Measurements from ENCODE around the gene PAPLN.

Gene PAPLN

GRCh38 chr14:73277376-73277775 is 40.1 kb downstream of the PAPLN start:
- H3K9me3 ChIP-seq (ENCODE audit: insufficient read depth, low read depth, low read length), result no peaks in the 10 kb centered on the region
- H4K20me1 ChIP-seq (ENCODE audit: insufficient read depth, low read length, poor library complexity, severe bottlenecking), result no peaks in the 10 kb centered on the region
- peaks cover 68% of the 10 kb centered on the region; the same call in 1 of the 2 replicates for H3K36me3 ChIP-seq (ENCODE audit: insufficient read depth, low read length)
- H2AFZ ChIP-seq (ENCODE audit: low read length), result no peak overlapping the region
- no peak for TF ChIP-seq EZH2phosphoT487 (IDR thresholded peaks at IDR 0.05; ENCODE audit: borderline replicate concordance)
- no peak for TF ChIP-seq CTCF (conservative IDR thresholded peaks at IDR 0.05; ENCODE audit: low read length)
- H3K4me3 ChIP-seq (ENCODE audit: low read length, poor library complexity, severe bottlenecking), result no peak overlapping the region
- H3K4me1 ChIP-seq (ENCODE audit: insufficient read depth, low read length, poor library complexity, severe bottlenecking), result peaks cover 6% of the 10 kb centered on the region
- no peak overlapping the region for H3K4me2 ChIP-seq (ENCODE audit: low read depth, low read length, poor library complexity, severe bottlenecking)
- H3F3A ChIP-seq (ENCODE audit: low read depth), result no peaks in the 10 kb centered on the region
- H3K9me2 ChIP-seq (replicated peaks; ENCODE audit: low read depth, low read length), result no peaks in the 10 kb centered on the region
- H3K9ac ChIP-seq (ENCODE audit: low read depth, low read length, poor library complexity, severe bottlenecking), result no peak overlapping the region
- no peaks in the 10 kb centered on the region for H3K27me3 ChIP-seq (ENCODE audit: insufficient read depth, low read length, poor library complexity, severe bottlenecking)
- no peaks in the 10 kb centered on the region for H3K79me2 ChIP-seq (ENCODE audit: insufficient read depth, low read length)

GRCh38 chr14:73280903-73281302 is 43.6 kb downstream of the PAPLN start:
- Histone ChIP-seq H2AFZ (ENCODE audit: low read length) (no peak overlapping the region), H3K4me2 (ENCODE audit: low read depth, low read length, poor library complexity, severe bottlenecking) (no peak overlapping the region), H3K9me2 (replicated peaks; ENCODE audit: low read depth, low read length) (no peaks in the 10 kb centered on the region), H3K4me1 (ENCODE audit: insufficient read depth, low read length, poor library complexity, severe bottlenecking) (peaks cover 6% of the 10 kb centered on the region), H3K36me3 (ENCODE audit: insufficient read depth, low read length) (peaks cover 76% of the 10 kb centered on the region; the same call in 1 of the 2 replicates), H3K4me3 (ENCODE audit: low read length, poor library complexity, severe bottlenecking) (no peak overlapping the region), H3K9ac (ENCODE audit: low read depth, low read length, poor library complexity, severe bottlenecking) (no peak overlapping the region), H3K27me3 (ENCODE audit: insufficient read depth, low read length, poor library complexity, severe bottlenecking) (no peaks in the 10 kb centered on the region), H3K79me2 (ENCODE audit: insufficient read depth, low read length) (no peaks in the 10 kb centered on the region), H3F3A (ENCODE audit: low read depth) (no peaks in the 10 kb centered on the region), H3K9me3 (ENCODE audit: insufficient read depth, low read depth, low read length) (no peaks in the 10 kb centered on the region), H4K20me1 (ENCODE audit: insufficient read depth, low read length, poor library complexity, severe bottlenecking) (no peaks in the 10 kb centered on the region)
- no peak for TF ChIP-seq EZH2phosphoT487 (IDR thresholded peaks at IDR 0.05; ENCODE audit: borderline replicate concordance)
- TF ChIP-seq CTCF (conservative IDR thresholded peaks at IDR 0.05; ENCODE audit: low read length), result no peak

- TF ChIP-seq EZH2phosphoT487 (IDR thresholded peaks at IDR 0.05; ENCODE audit: borderline replicate concordance), result no peak
- TF ChIP-seq CTCF (conservative IDR thresholded peaks at IDR 0.05; ENCODE audit: low read length), result no peak
- Histone ChIP-seq H3K27me3 (ENCODE audit: insufficient read depth, low read length, poor library complexity, severe bottlenecking) (no peaks in the 10 kb centered on the region), H3K9ac (ENCODE audit: low read depth, low read length, poor library complexity, severe bottlenecking) (no peak overlapping the region), H3F3A (ENCODE audit: low read depth) (no peaks in the 10 kb centered on the region), H3K4me2 (ENCODE audit: low read depth, low read length, poor library complexity, severe bottlenecking) (no peak overlapping the region), H3K4me3 (ENCODE audit: low read length, poor library complexity, severe bottlenecking) (no peak overlapping the region), H3K9me3 (ENCODE audit: insufficient read depth, low read depth, low read length) (no peaks in the 10 kb centered on the region), H3K36me3 (ENCODE audit: insufficient read depth, low read length) (peaks cover 78% of the 10 kb centered on the region; the same call in 1 of the 2 replicates), H3K79me2 (ENCODE audit: insufficient read depth, low read length) (no peaks in the 10 kb centered on the region), H2AFZ (ENCODE audit: low read length) (no peak overlapping the region), H4K20me1 (ENCODE audit: insufficient read depth, low read length, poor library complexity, severe bottlenecking) (no peaks in the 10 kb centered on the region), H3K4me1 (ENCODE audit: insufficient read depth, low read length, poor library complexity, severe bottlenecking) (peaks cover 6% of the 10 kb centered on the region), H3K9me2 (replicated peaks; ENCODE audit: low read depth, low read length) (no peaks in the 10 kb centered on the region)
Observed at GRCh38 chr14:73283608-73284379, 46.5 kb downstream of the PAPLN start.
